Measurements from ENCODE around the gene MCRS1.
"Not testable (repeated sequence)": the region's sequence is repeated elsewhere in the genome, so short reads cannot be mapped to it uniquely, and the experiment has no call there.

The MCRS1 gene

GRCh38 chr12:49540229-49541139 lies 27.5 kb downstream of the MCRS1 start:
- DNase-seq = no peak

GRCh38 chr12:49539406-49540228 lies 28.3 kb downstream of the MCRS1 start:
- no peak for DNase-seq

GRCh38 chr12:49538510-49539403 lies 29.2 kb downstream of the MCRS1 start, which contains the start of gene KCNH3:
KCNH3 (plus strand) TSS chr12:49539030; CDS start chr12:49539417, 387 bp downstream.
- DNase-seq = peak; percentile 71

GRCh38 chr12:49537752-49538509 lies 30.0 kb downstream of the MCRS1 start:
- DNase-seq = peak; percentile 28

- no peak for DNase-seq
These were observed 30.7 kb downstream of the MCRS1 start for GRCh38 chr12:49537231-49537751.

DNA sequence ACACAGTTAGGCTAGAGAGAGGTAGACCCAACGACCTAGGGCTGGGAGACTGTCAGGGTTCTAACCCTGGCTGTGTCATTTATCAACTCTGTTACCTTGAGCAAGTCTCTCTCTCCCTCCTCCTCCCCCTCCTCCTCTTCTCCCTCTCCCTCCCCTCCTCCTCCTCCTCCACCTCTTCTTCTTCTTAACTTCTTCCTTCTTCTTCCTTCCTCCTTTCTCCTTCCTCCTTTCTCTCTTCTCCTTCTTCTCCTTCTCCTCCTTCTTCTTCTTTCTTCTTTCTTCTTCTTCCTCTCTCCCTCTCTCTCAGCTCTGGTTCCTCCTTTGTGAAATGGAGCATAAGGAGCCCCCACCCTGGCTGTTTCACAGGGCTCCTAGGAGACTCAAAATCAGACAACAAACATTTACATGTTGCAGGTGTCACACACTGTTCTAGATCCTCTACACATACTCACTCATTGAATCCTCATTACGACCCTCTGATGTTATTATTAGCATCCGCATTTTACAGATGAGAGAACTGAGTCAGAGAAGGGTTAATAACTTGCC lies 31.3 kb downstream of the MCRS1 start:
- DNase-seq = no peak

GRCh38 chr12:49535921-49536525 lies 31.9 kb downstream of the MCRS1 start:
- DNase-seq = no peak

DNA sequence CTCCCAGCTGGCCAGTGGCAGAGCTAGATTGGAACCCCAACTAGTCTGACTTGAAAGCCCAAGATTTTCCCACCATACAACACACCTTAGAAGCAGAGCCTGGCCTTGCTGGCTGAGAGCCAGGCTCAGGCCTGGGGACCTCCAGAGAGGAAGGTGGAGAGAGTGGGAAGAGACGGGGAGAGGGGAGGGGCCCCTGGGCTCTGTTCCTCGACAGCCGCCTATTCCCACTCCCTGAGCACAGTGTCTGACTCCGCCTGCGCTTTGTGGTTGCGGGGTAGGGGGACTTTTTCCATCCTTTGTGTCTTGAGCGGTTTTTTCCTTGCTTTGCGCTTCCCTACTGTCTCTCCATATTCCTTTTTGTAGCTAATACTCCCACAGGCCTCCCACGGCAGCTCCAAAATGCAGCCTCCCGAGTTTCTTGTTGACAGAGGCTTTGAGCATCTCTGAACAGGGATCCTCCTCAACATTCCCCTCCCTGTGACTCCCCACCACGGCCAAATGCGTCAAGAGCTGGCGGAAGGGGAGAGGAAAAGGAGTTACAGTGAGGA lies 33.1 kb downstream of the MCRS1 start:
- DNase-seq = no peak

DNA sequence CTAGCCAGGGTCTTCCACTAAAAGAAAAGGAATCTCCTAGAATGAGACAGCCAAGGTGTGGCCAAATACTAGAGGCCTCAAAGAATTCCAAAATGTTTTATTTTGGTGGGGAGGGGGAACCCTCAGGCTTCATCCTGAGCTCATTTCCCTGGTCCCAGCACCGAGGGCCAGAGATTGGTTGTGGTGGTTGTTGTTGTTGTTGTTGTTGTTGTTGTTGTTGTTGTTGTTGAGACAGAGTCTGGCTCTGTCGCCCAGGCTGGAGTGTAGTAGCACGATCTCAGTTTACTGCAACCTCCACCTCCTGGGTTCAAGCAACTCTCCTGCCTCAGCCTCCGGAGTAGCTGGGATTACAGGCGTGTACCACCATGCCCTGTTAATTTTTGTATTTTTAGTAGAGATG lies 33.8 kb downstream of the MCRS1 start:
- DNase-seq = not testable (repeated sequence)

GRCh38 chr12:49533331-49533730 lies 34.6 kb downstream of the MCRS1 start:
- DNase-seq = no peak

DNA sequence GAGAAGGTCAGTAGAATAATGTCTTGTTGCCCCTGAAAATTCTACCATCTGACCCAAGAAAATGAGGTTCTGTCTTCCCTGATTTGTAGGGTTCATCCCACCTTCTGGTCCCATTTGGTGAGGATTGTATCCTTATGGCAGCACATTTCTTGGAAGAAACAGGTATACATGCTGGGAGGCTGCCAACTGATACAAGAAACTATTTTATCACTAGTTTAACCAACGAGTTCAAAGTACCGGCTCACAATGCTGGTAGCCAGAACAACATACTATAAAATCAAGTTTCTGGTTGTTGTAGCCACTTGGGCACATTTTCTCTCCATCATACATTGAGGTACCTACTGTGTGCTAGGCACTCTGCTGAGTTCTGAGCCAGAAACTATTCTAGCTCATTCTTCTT lies 36.2 kb downstream of the MCRS1 start:
- DNase-seq = no peak

- peak; percentile 34 for DNase-seq
These were observed 38.5 kb downstream of the MCRS1 start for GRCh38 chr12:49529414-49529813.

GRCh38 chr12:49527361-49528130 lies 40.4 kb downstream of the MCRS1 start:
- DNase-seq = no peak

DNA sequence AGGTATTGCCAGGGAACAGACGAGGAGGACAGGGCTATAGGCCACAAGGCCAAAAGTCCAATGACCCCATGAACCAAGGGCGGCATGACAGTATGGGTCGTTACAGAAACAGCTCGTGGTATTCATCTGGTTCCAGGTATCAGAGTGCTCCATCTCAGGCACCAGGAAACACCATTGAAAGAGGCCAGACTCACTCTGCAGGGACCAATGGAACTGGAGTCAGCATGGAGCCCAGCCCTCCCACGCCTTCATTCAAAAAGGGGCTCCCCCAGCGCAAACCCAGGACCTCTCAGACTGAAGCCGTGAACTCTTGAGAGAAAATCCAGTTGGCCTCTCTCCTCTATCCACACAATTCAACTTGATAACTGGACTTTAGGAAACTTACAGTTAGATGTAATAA lies 42.0 kb downstream of the MCRS1 start:
- DNase-seq = no peak

DNA sequence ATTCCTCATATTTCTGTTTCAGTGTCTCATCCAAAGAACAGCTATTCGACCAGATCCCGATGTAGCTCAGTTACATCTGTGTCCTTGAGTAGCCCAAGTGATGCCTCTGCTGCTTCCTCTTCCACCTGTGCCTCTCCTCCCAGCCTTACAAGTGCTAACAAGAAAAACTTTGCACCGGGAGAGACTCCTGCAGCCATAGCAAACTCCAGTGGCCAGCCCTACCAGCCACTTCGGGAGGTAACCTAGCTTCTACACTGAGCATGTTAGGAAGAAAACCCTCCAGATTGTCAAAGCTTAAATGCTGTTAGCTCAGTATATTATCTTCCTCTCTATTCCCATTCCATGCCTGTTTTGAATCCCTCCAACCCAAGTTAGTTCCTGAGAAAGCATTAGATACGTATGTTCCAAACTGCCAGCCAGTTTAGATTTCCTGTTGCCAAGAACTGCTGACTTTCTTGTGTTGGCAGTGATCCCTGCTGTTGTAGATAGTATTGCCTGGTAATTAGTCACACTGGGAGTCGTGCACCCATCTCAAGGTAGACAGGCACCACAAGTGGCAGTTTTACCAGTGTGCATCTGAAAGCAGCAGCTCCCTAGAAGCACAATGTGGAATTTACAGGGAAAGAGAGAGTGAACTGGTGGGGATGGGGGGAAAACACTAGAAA lies 43.1 kb downstream of the MCRS1 start:
- DNase-seq = no peak

- DNase-seq = no peak
These were observed 46.6 kb downstream of the MCRS1 start for GRCh38 chr12:49521389-49521788.

- no peak for DNase-seq
These were observed 48.4 kb downstream of the MCRS1 start for GRCh38 chr12:49519574-49519936.

- DNase-seq = no peak
These were observed 48.9 kb downstream of the MCRS1 start for GRCh38 chr12:49518914-49519573.

- DNase-seq = no peak
These were observed 52.7 kb downstream of the MCRS1 start for GRCh38 chr12:49515266-49515665.
